H4 (cell line): ENCODE results near the gene CD8A. TPM values are rescaled to one million over a fixed set of nuclear protein-coding genes. Genes with fewer than 3 reads are reported as not detected.

Source experiments
- DNase-seq: peaks from one replicate; pipeline ENCODE4 v3.0.0-alpha.2; 2015; ENCODE audit warnings: low spot score
- total RNA-seq: library from RNA; depleted of rRNA; stranded (reverse); fragments of >200 nt; shearing (Covaris generic); gene quantifications from 2 replicates; pipeline ENCODE4 v1.2.3, GENCODE V29; 2014

CD8A gene
- total RNA-seq, 1 experiment from 2014 or later = not detected

GRCh38 chr2:86808315-86809161, 17.8 kb upstream of the CD8A start:
- peak; percentile 70 for DNase-seq

- DNase-seq = no peak
Measured at GRCh38 chr2:86807468-86808275, 17.0 kb upstream of the CD8A start.

GRCh38 chr2:86807133-86807467, 16.4 kb upstream of the CD8A start:
- DNase-seq = no peak

- no peak for DNase-seq
Measured at GRCh38 chr2:86806059-86806857, 15.5 kb upstream of the CD8A start.

GRCh38 chr2:86800856-86801567, 10.3 kb upstream of the CD8A start:
- no peak for DNase-seq

GRCh38 chr2:86794861-86795260, 4.1 kb upstream of the CD8A start:
- no peak for DNase-seq

GRCh38 chr2:86793752-86794151, 3.0 kb upstream of the CD8A start:
- DNase-seq = no peak

GRCh38 chr2:86791573-86791972, 860 bp upstream of the CD8A start:
- DNase-seq = no peak

GRCh38 chr2:86790134-86790675, 508 bp downstream of the CD8A start:
- no peak for DNase-seq

- no peak for DNase-seq
Measured at GRCh38 chr2:86789687-86790133, 1.0 kb downstream of the CD8A start.

- DNase-seq = no peak
Measured at GRCh38 chr2:86788881-86789686, 1.6 kb downstream of the CD8A start.

GRCh38 chr2:86788165-86788564, 2.5 kb downstream of the CD8A start:
- no peak for DNase-seq

GRCh38 chr2:86787736-86788135, 3.0 kb downstream of the CD8A start:
- peak; percentile 32 for DNase-seq

- DNase-seq = no peak
Measured at GRCh38 chr2:86786001-86786536, 4.6 kb downstream of the CD8A start.

GRCh38 chr2:86785456-86785855, 5.3 kb downstream of the CD8A start:
- DNase-seq = no peak

- no peak for DNase-seq
Measured at GRCh38 chr2:86783615-86784339, 6.9 kb downstream of the CD8A start.

- DNase-seq = no peak
Measured at GRCh38 chr2:86782748-86783147, 8.0 kb downstream of the CD8A start.

- no peak for DNase-seq
Measured at GRCh38 chr2:86781363-86781762, 9.3 kb downstream of the CD8A start.

GRCh38 chr2:86779971-86780370, 10.7 kb downstream of the CD8A start:
- DNase-seq = no peak
